HepG2 (cell line): ENCODE measurements around the gene XXYLT1. TPM values are rescaled to one million over a fixed set of nuclear protein-coding genes. Genes with fewer than 3 reads are reported as not detected.

Experiments used
- ATAC-seq: fragments of 200-7000 bp; cut with Tn5 transposase; 3 replicates; pipeline ENCODE4 v1.9.1; 2020; ENCODE audit warnings: mild to moderate bottlenecking, moderate library complexity
- BruUV-seq: library from RNA; stranded (reverse); fragments of 400-500 nt; replicated peaks from 2 replicates; lab custom pipeline; 2021; lab: Mats Ljungman, UMichigan
- CTCF ChIA-PET: fragments of 300-600 bp; formaldehyde crosslinking; extraction: SDS; loops from one replicate; lab custom pipeline; 2021; ENCODE audit warnings: low total read pairs, inconsistent platforms, low intra/inter-chr PET ratio; lab: Yijun Ruan, JAX
- POLR2A ChIA-PET: fragments of 350-600 bp; sonication (Branson Sonifier 250); formaldehyde crosslinking; loops from one replicate; lab custom pipeline; 2020; ENCODE audit warnings: antibody characterized with exemption, inconsistent platforms; lab: Yijun Ruan, JAX
- DNase-seq: peaks from one replicate; pipeline ENCODE4 v3.0.0-alpha.2; 2015; ENCODE audit warnings: low spot score
- FAIRE-seq: peaks from 3 replicates; lab custom pipeline; 2011; peaks lifted over from hg19 to GRCh38; lab: Jason Lieb, UNC
- H2AFZ ChIP-seq: one replicate; pipeline ENCODE4 v1.6.1; 2011; ENCODE audit warnings: low read length, inconsistent platforms
- H3K27ac ChIP-seq: fragments of 300-600 bp; 3 replicates; pipeline ENCODE4 v1.8.0; 2011; ENCODE audit warnings: mixed run types, mild to moderate bottlenecking, mixed read lengths, low read length, inconsistent platforms; ENCODE audit not compliant: insufficient read depth; ENCODE audit errors: extremely low read length
- H3K27me3 ChIP-seq, 2 experiments: fragments of 200-600 bp in 1 of 2; 2 replicates in 1 of 2; 3 replicates in 1 of 2; pipeline versions ENCODE4 v1.6.0 to v1.8.0; 2011; ENCODE audit warnings: low read length in 2 of 2, mild to moderate bottlenecking in 2 of 2, moderate library complexity in 2 of 2, inconsistent platforms in 1 of 2; ENCODE audit not compliant: insufficient read depth in 2 of 2, control insufficient read depth in 1 of 2
- H3K36me3 ChIP-seq, 2 experiments: fragments of 200-600 bp in 1 of 2; replicated peaks in 1 of 2; 2 replicates in 1 of 2; 3 replicates in 1 of 2; pipeline versions ENCODE4 v1.5.1 to v1.8.0; 2011; ENCODE audit warnings: low read length in 2 of 2, inconsistent platforms in 1 of 2; ENCODE audit not compliant: insufficient read depth in 2 of 2, control insufficient read depth in 1 of 2
- H3K4me1 ChIP-seq: 2 replicates; pipeline ENCODE4 v1.5.1; 2012; ENCODE audit warnings: low read length, inconsistent platforms; ENCODE audit not compliant: insufficient read depth
- H3K4me2 ChIP-seq: 2 replicates; pipeline ENCODE4 v1.6.0; 2011; ENCODE audit warnings: low read depth, low read length, inconsistent platforms
- H3K4me3 ChIP-seq, 3 experiments: fragments of 200-600 bp in 1 of 3; sonication (generic), shearing (Covaris generic) in 1 of 3; replicated peaks in 1 of 3; 2 replicates each; pipeline ENCODE4 v1.5.1; 2011 to 2016; ENCODE audit warnings: low read length in 3 of 3, inconsistent platforms in 2 of 3, low read depth in 2 of 3, mild to moderate bottlenecking in 2 of 3, control low read depth in 1 of 3, mixed read lengths in 1 of 3; ENCODE audit not compliant: insufficient read depth in 1 of 3
- H3K79me2 ChIP-seq: one replicate; pipeline ENCODE4 v1.6.1; 2011; ENCODE audit warnings: low read length, inconsistent platforms; ENCODE audit not compliant: insufficient read depth
- H3K9ac ChIP-seq: 2 replicates; pipeline ENCODE4 v1.6.0; 2011; ENCODE audit warnings: mild to moderate bottlenecking, low read depth, low read length, inconsistent platforms; ENCODE audit not compliant: insufficient read depth
- H3K9me3 ChIP-seq: 2 replicates; pipeline ENCODE4 v1.5.1; 2012; ENCODE audit warnings: mild to moderate bottlenecking, low read length
- H4K20me1 ChIP-seq: 2 replicates; pipeline ENCODE4 v1.6.0; 2011; ENCODE audit warnings: inconsistent platforms, mild to moderate bottlenecking, low read length, moderate library complexity; ENCODE audit not compliant: insufficient read depth
- ZNF138 ChIP-seq: sonication (generic); formaldehyde crosslinking; IDR thresholded peaks from 2 replicates; pipeline ENCODE4 v1.5.0; 2020; ENCODE audit warnings: mild to moderate bottlenecking, low read depth, missing genetic modification reagents
- ZNF687 ChIP-seq: sonication (generic); formaldehyde crosslinking; IDR thresholded peaks from 2 replicates; pipeline ENCODE4 v1.5.1; 2020; ENCODE audit warnings: mild to moderate bottlenecking, missing genetic modification reagents, moderate library complexity
- WGBS: methylation state at CpG from one replicate; pipeline ENCODE4 v1.1.6; 2017; ENCODE audit warnings: low lambda C conversion rate; 5-methylcytosine and 5-hydroxymethylcytosine counted together
- in situ Hi-C: cut with HindIII; loops from 2 replicates; pipeline ENCODE4 v1.10.0; 2017; ENCODE audit warnings: low pct_unique_long_range_greater_than_20kb; ENCODE audit not compliant: extremely low pct_ligation_motif_present
- intact Hi-C: fragments of 100-400 bp; cut with micrococcal nuclease; formaldehyde crosslinking; loops from one replicate; pipeline ENCODE4 v1.10.0; 2022; ENCODE audit not compliant: unreplicated experiment
- polyA plus RNA-seq, 8 experiments: library from polyadenylated mRNA; depleted of rRNA in 3 of 8; stranded (reverse) in 7 of 8; unstranded in 1 of 8; fragments of >200 nt; fragmentation: Illumina TruSeq in 4 of 8; extraction: Trizol in 4 of 8; gene quantifications; 2 replicates each; pipeline versions ENCODE4 v1.2.1 to v1.2.3, GENCODE V29; 2011 to 2016; ENCODE audit warnings: low read depth in 4 of 8, missing spikeins in 1 of 8, mixed read lengths in 1 of 8; ENCODE audit not compliant: insufficient read depth in 1 of 8
- total RNA-seq, 5 experiments: library from RNA; depleted of rRNA; stranded (reverse); fragments of >200 nt; fragmentation: Illumina TruSeq; extraction: Trizol; gene quantifications; 2 replicates each; pipeline ENCODE4 v1.2.3, GENCODE V29; 2016; ENCODE audit warnings: low read depth in 1 of 5

Gene XXYLT1
- total and polyA plus RNA-seq, 2 of the 13 experiments (the other 11 are each of a cell fraction or from before 2014, with no cell fraction given), result 17.7 to 19.0 TPM

- intact Hi-C loops, result no loop called here
- no TSS peak for BruUV-seq
- H3K27me3 ChIP-seq, result no peaks in the 10 kb centered on the region
- H2AFZ ChIP-seq, result no peak overlapping the region
- H4K20me1 ChIP-seq, result no peaks in the 10 kb centered on the region
- no peak overlapping the region for H3K4me3 ChIP-seq
- H3K27ac ChIP-seq, result no peak overlapping the region
- ChIA-PET CTCF (no interaction called here), POLR2A (no interaction called here)
- DNase-seq (no peak), FAIRE-seq (no peak), ATAC-seq (no peak)
- no peak overlapping the region for H3K9ac ChIP-seq
- in situ Hi-C loops, result no loop called here
- TF ChIP-seq ZNF138 (CRISPR knock-in tag) (no peak), ZNF687 (peak; percentile 12; the same call in 1 of the 2 replicates)
- 94% methylated on average over 12 of the region's 12 CpGs for WGBS
- no peak overlapping the region for H3K4me2 ChIP-seq
- peaks cover 11% of the 10 kb centered on the region for H3K9me3 ChIP-seq
- no peaks in the 10 kb centered on the region for H3K79me2 ChIP-seq
- H3K36me3 ChIP-seq, result peaks cover 0 to 9% of the 10 kb centered on the region in 2 experiments; a peak in 3 of 5 replicates
- H3K4me1 ChIP-seq, result no peaks in the 10 kb centered on the region; the same call in 1 of the 2 replicates
These were observed 32.8 kb downstream of the XXYLT1 start for GRCh38 chr3:195238081-195238571.
